Left colon (tissue), 2 donors: ENCODE measurements around the gene TTLL12. TPM values are rescaled to one million over a fixed set of nuclear protein-coding genes. Genes with fewer than 3 reads are reported as not detected.
"Not testable (repeated sequence)": the region's sequence is repeated elsewhere in the genome, so short reads cannot be mapped to it uniquely, and the experiment has no call there.

Experiments used
- ATAC-seq: fragments of 200-7000 bp; cut with Tn5 transposase; one replicate; pipeline ENCODE4 v1.9.1; 2020; ENCODE audit warnings: mild to moderate bottlenecking, moderate library complexity
- DNase-seq, 2 donors: peaks; one replicate each; pipeline ENCODE4 v3.0.0-alpha.2; 2020
- intact Hi-C, 2 donors: fragments of 100-400 bp; cut with DNase I in 1 of 2; cut with micrococcal nuclease in 1 of 2; formaldehyde crosslinking; loops; one replicate each; pipeline versions ENCODE4 v1.11.2 to v1.14.0; 2022; cut with DNase I, micrococcal nuclease
- total RNA-seq, 2 donors: library from RNA; stranded (reverse); fragmentation: NEBNext Ultra II Directional; extraction: Animal tissue kit (Norgen Biotek cat#: 25700); gene quantifications; one replicate each; pipeline ENCODE4 v1.2.1, GENCODE V29; 2021
- donor health status: DM: no; HTN: no; CAD: no.
- donor health status: DM: yes; HTN: yes; CAD: no.

Gene TTLL12
- total RNA-seq, 2 donors from 2014 or later: 79.5 to 91.6 TPM

- ATAC-seq, DNase-seq, intact Hi-C loops: not testable (repeated sequence)
Observed at GRCh38 chr22:43146332-43146731, 40.6 kb downstream of the TTLL12 start.

- ATAC-seq, DNase-seq, intact Hi-C loops: not testable (repeated sequence)
Observed at GRCh38 chr22:43145371-43145770, 41.6 kb downstream of the TTLL12 start.

GRCh38 chr22:43144949-43145348 is 42.0 kb downstream of the TTLL12 start:
- DNase-seq (no peak), ATAC-seq (no peak)
- intact Hi-C loops: no loop called here

GRCh38 chr22:43142880-43143562 is 43.9 kb downstream of the TTLL12 start, which contains the start of gene MCAT:
MCAT (minus strand) TSS chr22:43143398; CDS start chr22:43143348, 50 bp downstream.
- ATAC-seq (peak; percentile 95), DNase-seq (peak; percentile 83 to 90)
- intact Hi-C loops: no loop called here

GRCh38 chr22:43136801-43137200 is 50.1 kb downstream of the TTLL12 start:
- ATAC-seq (no peak), DNase-seq (no peak)
- intact Hi-C loops: no loop called here

GRCh38 chr22:43136255-43136654 is 50.7 kb downstream of the TTLL12 start:
- ATAC-seq (peak; percentile 56), DNase-seq (peak in 1 of 2 donors; percentile 62)
- intact Hi-C loops: no loop called here

- ATAC-seq (peak; percentile 58), DNase-seq (no peak)
- intact Hi-C loops: no loop called here
Observed at GRCh38 chr22:43135565-43135964, 51.4 kb downstream of the TTLL12 start.

GRCh38 chr22:43134553-43134952 is 52.4 kb downstream of the TTLL12 start:
- peak; percentile 2 for ATAC-seq
- intact Hi-C loops: no loop called here
- no peak for DNase-seq

- DNase-seq: no peak
- intact Hi-C loops: no loop called here
- no peak for ATAC-seq
Observed at GRCh38 chr22:43133401-43133800, 53.5 kb downstream of the TTLL12 start.

GRCh38 chr22:43131773-43132501 is 55.0 kb downstream of the TTLL12 start:
- intact Hi-C loops: no loop called here
- no peak for ATAC-seq
- DNase-seq: no peak

- ATAC-seq (no peak), DNase-seq (no peak)
- intact Hi-C loops: no loop called here
Observed at GRCh38 chr22:43129426-43130425, 57.2 kb downstream of the TTLL12 start.

- DNase-seq (peak; percentile 77 to 83), ATAC-seq (peak; percentile 50)
- intact Hi-C loops: no loop called here
Observed at GRCh38 chr22:43128928-43129424, 58.0 kb downstream of the TTLL12 start.

GRCh38 chr22:43128116-43128515 is 58.8 kb downstream of the TTLL12 start:
- intact Hi-C loops: no loop called here
- ATAC-seq: peak; percentile 26
- peak in 1 of 2 donors; percentile 60 for DNase-seq

- intact Hi-C loops: no loop called here
- DNase-seq: peak; percentile 83 to 92
- ATAC-seq: peak; percentile 74
Observed at GRCh38 chr22:43127166-43127908, 59.6 kb downstream of the TTLL12 start.

- intact Hi-C loops: no loop called here
- DNase-seq (peak in 1 of 2 donors; percentile 85), ATAC-seq (peak; percentile 39)
Observed at GRCh38 chr22:43126501-43127165, 60.3 kb downstream of the TTLL12 start.

GRCh38 chr22:43118953-43119458 is 67.9 kb downstream of the TTLL12 start:
- ATAC-seq (peak; percentile 25), DNase-seq (no peak)
- intact Hi-C loops: no loop called here
